Activated naive CD4-positive, alpha-beta T cell (primary cell): ENCODE data around the gene IGF2.

ENCODE experiments used
- DNase-seq, 4 experiments: peaks; one replicate each; lab custom pipeline; 2025; lab: John Stamatoyannopoulos, UW

IGF2 gene

DNA sequence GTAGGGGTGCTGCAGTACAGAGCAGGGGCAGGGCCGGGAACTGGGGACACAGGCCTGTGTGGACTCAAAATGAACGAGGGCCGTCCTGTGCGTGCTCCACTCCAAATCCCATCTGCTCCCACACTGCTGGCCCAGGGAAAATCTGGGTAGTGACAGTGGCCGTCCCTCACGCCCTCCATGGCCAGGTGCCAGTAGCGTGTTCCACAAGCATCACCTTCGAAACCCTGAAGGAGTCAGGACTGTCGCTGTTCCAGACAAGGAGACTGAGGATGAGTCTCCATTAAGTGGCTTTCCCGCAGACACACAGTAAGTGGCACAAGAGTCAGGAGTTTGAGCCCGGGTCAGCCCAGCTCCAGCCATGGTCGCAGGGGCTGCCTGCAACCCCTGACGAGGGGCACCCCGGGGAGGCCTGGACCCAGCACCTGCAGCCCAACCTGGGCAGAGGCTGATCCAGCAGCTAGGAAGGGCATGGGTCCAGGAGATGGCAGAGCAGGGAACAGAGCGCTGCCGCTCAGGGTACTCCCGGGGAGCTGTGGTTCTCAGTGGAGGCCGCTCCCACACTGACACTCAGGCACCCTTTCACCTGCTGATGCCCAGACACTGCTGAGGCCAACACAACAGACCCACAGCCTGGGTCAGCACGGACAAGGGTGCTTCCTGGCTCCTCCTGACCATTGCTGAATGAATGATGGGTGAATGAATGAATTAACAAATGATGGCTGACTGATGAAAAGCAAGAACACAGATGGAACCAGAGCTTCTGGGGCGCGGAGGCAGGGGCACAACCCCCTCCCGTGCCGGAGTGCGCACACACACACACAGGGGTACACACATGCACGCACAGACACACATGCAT, 35.3 kb downstream of the IGF2 start:
- DNase-seq = no peak

DNA sequence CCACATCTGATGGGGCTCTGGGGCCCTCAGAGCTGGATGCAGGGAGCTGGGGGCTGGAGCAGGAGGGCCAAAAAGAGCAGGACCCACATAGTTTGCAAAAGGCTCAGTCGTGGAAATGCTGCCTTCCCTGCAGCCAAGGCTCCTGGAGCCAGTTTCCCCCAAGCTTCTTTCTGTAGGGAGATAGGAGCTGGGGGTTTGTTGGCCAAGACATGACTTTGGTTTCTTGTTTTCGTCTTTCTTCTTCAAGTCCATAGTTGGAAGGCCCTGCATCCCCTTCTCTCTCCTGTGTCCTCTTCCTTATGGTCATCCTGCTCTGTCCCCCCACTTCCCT, 36.3 kb downstream of the IGF2 start:
- no peak for DNase-seq

DNA sequence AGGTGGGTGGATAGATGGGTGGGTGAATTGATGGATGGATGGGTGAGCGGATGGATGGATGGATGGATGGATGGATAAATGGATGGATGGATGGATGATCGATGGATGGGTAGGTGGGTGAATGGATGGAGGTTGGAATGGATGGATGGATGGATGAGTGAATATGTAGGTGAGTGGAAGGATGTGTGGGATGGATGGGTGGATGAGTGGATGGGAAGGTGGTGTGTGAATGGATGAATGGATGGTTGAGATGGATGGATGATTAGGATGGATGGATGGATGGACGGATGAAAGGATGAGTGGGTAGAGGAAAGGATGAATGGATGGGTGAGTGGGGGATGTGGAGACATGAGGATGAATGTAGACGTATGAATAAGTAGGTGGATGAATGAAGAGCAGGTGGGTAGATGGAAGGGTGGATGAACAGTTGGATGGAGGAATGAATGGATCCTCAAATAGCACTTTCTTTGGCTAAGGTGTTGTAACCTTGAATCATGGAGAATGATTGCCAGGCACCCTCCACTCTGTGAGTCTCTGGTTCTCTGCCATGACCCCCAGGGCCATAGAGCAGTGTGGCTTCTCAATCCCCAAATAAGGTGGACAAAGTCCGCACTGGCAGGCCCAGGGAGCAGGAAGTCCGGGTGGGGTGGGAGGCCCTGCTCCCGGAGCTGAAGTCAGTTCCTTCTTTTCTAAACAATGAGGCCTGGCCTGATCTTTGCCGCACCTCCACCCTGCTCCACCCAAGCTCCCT, 36.9 kb downstream of the IGF2 start:
- DNase-seq = no peak

DNA sequence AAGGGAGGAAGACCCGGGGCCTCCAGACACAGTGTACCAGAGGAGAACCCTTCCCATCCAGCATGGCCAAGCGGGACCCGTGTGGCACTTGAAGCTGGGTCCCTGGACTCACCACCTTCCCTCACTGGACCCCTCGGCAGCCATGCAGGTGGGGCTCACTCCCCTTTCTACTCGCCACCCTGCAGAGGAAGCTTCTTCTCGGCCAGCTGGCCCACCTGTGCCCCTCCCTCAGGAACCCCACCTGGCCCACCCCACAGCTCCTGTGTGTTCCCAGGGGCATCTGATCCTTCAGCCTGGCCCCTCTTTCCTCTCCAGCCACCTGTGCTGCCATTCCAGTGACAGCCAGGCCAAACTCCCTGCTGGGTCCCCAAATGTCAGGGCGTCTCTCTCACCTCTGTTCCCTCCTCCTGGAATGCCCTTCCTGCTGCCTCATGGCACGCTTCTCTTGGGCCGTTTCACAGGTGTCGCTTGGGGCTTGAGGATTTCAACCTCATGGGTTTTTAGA, 38.0 kb downstream of the IGF2 start:
- DNase-seq = no peak

DNA sequence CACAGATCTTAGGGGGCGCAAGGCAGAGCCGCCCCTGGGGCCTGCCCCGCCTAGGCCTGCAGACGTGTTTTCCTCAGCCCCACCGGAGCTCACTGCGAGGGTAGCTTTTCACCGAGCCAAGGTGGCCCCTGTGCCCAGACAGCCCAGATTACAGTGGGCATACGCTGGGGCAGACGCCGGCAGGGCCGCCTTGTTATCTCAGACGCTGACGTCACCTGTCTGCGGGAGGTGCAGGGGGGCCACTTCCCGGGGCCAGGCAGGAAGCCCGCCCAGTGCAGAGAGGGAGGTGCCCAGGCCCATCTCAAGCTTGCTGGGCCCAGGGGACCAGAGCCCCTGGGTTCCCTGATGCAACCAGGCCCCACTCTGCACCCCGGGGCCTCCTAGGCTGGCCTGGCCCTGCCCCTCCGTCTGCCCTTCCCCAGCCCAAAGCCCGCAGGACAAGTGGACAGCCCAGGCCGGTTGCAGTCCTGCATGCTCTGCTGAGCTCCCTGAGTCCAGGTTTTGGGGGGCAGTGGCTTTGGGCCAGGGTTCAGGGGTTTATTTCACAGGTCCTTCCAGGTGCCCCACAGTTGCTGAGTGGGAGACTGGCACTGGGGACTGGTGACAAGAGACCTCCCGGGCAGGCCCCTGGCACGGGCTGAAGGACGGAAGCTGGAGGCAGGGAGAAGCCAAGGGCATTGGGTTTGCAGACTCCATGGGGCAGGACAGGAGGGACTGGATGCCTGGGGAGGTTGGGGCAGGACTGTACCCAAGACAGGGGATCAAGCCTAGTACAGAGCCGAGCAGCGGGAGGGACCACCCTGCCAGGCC, 38.6 kb downstream of the IGF2 start:
- DNase-seq = no peak

DNA sequence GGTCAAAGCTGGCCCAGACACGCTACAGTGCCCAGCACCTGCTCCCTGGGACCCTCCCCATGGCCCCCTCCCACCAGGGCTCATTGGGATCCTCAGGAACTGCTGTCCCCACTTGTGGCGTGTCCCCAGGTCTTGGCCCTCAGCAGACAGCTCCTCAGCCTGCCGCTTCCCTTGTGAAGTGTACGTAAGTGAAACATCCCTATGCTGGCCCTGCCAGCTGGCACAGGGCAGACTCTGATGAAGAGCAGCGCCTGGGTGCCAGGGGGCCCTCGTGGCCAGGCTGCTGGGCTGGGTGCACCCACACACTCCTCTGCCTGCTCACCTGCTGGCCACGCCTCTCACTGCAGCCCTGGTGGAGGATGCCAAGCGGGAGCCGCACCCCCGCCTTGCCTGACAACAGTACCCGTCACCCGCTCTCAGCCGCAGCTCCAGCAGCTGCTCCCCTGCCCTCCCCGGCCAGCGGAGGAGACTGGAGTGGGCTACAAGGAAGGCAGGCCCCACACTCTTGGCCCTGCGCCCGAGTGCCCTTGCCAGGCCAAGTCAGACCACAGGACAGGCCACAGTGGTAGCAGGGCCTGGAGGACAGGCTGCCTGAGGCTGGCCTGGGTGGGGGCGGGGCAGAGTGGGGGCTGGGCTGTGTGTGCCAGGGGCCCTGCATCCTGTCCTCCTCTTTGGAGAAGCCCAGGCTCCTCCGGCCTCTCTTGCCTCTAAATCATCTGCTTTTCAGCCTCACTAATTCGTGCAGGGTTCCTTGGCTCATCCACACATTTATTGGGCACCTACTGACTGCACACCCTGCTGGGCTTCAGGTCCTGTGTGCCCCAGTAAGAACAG, 39.5 kb downstream of the IGF2 start:
- no peak for DNase-seq

DNA sequence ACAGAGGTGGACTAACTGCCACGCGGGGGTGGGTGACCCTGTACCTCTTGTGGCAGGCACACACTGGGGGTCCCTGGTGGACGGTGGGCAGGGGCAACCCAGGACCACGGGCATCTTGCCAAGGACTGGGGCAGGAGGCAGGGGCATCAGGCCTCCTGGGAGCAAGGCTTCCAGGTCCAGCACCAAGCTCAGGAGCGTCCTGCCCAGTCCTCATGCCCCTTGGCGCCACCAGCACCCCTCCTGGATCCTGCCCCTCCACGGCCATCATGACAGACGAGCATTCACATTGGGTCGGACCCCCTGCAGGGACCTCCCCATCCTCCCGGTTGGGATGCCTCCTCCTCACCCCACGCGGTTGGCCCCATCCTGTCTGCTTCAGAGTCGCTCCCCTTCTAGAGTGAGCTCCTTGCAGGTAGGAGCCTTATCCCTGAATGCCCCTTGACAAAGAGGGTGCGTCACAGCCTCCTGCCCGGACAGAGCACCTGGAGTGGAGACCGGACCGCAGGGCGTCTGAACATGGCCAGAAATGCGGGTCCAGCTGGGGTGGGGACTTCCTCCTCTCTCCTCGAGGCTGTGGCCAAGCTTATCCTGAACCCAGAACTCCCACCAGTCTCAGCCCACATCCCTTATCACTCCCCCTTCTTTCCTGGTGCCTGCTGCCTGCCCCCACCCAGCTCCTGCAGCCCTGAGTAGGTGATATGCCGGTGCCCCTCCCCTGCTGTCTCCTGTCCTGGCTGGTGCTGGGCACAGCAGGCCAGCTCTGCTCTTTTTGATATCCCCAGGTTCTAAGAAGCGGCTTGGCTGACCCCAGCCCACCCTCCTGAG, 40.3 kb downstream of the IGF2 start:
- no peak for DNase-seq

DNA sequence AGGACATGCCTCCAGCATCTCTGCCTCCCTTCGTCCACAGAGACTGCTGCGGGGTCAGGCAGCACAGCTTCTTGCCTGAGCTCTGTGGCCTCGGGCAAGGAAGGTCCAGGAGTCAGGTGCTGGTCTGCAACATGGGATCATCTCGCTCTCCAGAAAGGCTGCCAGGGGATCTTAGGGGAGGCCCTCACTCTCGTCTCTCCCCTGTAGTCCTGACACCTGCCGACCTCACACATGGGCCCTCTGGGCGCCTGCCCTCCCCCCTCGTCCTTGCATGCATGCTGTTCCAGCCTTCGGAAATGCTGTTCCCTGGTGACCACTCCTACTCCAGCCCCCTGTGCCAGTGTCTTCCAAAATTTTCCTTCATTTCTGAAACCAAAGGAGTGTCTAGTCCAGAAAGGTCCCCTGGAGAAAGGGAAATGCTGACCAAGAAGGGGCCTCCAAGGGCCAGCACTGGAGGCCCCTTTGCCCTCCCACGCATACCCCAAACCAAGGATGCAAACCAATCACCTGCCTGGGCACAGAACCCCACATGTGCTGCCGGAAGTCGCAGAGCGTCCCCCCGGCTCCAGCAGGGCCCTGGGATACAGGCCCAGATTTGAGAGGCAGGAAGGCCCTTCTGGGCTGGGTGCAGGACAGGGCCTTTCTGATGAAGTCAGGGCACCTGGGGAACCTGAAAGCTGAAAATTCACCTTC, 41.0 kb downstream of the IGF2 start:
- DNase-seq = no peak

DNA sequence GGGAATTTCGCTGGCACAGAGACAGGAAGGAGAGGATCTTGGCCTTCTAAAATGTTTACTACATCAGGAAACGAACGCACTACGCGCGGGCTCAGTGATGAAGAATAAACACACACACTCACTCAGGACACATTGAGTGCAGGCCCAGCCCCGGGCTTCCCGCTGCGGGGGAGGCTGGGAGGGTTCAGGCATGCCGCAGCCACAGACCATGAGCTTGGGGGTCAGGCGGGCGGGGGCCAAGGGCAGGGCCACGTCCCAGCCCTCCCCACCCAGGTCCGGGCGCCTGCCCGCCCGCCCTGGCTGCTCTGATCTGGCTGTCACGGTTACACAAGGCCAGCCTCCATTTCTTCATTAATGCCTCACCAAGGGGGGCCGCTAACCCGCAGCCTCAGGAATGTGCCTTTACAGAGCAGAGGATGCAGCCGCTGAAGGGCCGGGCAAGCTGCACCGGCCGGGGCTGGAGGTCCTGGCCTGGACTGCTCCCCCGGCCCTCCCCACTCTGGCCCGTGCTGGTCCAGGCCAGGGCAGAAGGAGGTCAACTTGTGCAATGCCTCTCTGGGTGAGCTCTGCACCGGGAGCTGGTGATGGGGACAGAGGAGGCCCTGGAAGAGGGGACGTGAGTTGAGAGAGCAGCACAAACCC, 41.7 kb downstream of the IGF2 start:
- DNase-seq = no peak

DNA sequence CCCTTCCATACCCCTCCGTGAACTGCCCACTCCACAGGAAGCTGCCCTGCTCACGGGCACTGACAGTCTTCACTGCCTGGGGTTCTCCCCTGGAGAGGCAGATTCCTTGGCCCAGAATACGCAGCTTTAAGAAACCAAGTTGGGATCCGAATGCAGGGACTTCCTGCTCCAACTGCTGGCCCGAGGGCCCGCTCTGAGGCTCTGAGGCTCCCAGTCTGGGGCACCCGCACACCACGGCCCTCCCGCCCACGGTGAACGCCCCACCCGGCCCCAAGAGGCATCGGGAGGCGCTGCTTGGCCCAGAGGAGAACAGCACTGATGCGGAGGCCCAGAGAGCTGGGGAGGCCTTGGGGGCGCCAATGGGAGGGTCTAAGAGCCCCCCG, 42.3 kb downstream of the IGF2 start:
- DNase-seq = no peak

DNA sequence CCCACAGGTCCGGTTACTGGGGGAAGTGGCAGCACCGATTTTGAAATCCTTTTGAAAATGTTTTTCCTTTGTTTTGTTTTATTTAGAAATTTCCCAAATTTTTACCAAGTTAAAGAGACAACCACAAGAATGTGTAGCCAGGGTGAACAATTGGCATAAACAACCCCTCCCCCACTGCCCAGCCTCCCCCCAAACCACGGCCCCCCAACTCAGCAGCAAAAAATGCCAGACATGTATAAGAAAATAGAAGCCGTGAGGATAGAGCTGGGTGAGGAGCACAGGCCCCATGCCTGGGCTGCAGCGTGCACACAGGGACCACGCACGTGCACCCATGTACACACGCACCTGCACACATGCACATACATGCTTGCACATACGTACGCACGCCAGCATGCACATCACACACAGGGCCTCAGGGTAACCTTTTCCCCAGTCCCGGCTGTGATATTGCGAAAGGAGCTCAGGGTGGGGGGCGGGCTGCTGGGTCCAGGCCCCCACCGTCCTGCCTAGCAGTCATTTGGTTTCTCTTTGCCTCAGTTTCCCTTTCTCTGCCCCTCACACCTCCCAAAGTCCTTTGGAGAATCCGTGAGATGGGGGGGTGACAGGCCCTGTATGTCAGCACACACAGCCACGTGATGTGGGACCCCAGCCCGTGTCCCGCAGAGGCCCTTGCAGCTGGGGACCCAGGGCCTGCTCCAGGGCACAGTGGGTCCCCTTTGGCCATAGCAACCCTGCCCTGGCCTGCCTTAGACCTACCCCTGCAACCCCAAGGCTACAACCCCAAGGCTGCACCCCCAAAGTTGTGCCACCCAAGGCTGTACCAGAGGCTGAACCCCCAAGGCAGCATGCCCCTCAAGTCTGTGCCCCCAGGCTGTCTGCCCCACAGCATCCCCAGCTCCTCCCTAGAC, 42.9 kb downstream of the IGF2 start:
- DNase-seq = no peak

DNA sequence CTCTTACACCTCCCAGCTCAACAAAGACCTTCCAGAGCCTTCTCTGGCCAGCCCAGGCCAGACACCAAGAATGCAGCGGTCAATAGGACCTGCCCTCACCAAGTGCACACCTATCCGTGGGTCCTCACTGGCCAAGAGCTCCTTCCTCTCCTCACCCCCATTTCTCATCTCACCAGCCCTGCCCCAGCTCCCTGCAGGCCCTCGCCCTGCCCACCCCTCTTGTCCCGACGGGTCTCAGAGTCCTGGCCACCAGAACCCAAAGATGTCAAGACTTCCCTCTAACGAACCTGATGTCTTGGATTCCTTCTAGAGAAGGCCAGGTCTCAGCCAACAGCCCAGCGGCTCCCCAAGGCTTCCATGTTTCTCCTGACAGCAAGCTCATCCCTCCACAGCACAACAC, 43.6 kb downstream of the IGF2 start:
- DNase-seq = no peak

DNA sequence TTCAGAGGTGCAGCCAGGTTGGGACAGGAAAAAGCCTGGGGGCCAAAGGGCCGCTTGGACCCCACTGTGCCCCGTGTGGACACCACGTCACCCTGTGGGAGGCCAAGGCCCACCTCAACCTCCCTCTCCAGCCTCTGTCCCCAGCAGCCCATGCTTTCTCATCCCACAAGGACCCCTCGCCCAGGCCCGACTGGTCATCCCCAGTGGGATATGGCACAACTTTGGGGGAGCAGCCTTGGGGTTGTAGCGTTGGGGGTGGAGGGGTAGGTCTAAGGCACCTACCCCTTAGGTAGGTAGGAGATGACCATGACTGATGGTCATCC, 44.0 kb downstream of the IGF2 start:
- no peak for DNase-seq

DNA sequence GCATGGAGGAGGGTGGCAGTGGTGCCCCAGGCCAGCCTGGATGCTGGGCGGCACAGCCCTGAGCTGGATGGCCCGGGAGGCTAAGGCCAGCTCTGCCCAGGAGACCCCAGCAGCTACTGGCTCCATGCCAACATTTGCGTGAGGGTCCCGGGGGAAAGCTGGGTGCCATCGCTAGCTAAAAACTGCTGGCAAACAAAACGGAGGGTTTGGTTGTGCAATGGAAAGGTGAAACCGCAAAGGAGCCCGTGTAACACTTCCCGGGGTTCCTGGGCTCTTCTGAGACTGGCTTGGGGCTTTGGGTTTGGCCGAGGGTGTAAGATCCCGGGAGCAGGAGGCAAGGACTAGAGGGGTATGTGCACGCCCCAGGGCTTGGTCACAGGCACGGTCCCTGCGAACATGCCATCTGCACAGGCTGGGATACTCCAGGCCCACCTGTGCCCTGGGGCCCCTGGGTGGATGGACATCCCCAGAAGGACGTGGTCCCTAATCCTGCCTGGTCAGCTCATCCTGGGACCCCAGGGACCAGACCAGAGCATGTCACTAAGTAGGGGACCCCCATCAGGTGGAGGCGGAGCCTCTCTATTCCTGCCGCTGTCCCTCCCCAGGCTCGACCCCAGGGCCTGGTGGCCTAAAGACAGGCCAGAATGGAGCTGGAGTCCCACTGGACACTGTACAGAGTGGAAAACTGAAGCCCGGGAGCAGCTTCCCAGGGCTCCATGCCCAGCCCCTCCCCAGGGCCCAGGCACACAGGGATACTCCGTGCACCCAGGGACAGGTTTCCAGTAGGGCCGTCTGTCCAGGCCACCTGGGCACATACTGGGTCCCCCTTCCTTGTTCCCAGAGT, 44.6 kb downstream of the IGF2 start:
- no peak for DNase-seq

DNA sequence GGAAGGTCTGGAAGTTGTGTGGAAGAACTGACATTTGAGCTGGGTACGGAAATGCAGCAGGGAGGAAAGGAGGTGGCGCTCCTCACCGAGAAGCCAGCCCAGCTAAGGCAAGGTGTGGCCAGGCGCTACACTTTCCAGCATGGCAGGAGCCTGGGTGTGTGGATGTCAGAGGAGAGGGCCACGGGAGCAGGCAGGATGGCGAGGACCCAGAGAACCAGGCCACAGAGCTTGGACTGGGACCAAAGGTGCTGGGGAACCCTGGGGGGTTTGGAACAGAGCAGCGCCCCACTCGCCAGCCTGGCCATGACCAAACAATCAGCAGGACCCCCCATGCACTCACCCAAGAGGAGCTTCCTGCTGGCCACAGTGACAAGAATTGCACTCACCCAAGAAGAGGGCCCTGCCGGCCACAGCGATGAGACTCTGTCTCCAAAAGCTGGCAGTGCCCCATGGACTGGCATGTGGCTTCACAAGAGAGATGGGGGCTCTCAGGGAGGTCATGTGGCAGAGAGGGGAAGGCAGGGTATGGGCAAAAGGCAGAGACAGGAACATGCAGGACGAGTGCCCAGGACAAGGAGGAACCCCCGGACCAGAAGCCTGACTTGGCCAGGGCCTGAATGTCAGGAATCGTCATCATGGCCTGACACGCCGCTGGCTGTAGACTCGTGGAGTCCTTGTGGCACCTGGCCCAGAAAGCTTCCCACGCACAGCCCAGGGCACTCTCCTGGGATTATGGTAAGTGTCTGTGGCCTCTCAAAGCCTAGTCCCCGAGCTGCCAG, 45.4 kb downstream of the IGF2 start:
- DNase-seq = no peak

DNA sequence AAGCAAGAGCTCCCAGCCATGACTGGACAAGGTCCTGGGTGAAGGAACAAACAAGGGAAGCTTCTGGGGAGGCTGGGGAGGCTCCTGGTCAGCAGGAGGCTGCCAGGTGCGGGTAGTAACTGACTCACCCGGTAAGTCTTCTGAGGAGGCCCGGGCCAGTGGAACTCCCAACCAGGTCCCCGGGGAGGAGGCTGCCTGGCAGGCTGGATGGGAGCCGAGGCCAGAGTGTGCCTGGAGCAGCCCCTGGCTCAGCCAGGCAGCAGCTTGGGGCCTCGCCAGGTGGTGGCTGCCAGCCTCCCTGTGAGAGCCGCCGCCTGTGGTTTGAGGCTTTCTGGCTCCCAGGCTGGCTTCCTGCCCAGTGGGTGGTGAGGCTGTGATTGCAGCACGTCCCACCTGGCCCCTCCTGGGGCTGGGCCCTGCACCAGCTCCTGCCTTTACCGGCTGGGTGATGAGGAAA, 46.2 kb downstream of the IGF2 start:
- DNase-seq = peak in 2 of 4 experiments; percentile 43 to 52

DNA sequence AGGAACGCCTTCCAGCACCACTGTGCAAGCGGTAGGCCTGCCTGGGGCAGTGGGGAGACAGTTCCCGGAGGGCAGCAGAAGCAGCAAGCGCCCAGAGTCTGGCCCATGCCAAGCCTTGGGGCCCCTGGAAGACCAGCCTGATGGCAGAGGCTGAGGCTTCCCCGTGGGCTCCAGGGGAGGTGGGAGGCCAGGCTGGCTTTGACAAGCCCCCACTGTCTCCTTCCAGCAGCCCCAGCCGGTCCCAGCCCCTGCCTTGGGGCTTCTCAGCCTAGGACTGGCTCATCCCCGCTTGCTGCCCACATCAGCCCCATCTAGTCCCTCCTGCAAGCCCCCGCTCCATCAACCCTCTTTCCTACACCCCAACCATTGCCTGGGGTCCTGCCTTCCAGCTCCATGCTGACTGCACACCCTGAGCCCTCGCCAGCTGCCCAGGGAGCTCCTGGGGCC, 46.7 kb downstream of the IGF2 start:
- DNase-seq = no peak
